GM19438 (cell line): ENCODE data around the gene GASK1A.

Source experiments
- ATAC-seq: cut with Tn5 transposase; IDR thresholded peaks from one replicate; pipeline ENCODE4 v1.9.1; 2021; ENCODE audit warnings: low read depth; ENCODE audit not compliant: unreplicated experiment

The GASK1A gene

DNA sequence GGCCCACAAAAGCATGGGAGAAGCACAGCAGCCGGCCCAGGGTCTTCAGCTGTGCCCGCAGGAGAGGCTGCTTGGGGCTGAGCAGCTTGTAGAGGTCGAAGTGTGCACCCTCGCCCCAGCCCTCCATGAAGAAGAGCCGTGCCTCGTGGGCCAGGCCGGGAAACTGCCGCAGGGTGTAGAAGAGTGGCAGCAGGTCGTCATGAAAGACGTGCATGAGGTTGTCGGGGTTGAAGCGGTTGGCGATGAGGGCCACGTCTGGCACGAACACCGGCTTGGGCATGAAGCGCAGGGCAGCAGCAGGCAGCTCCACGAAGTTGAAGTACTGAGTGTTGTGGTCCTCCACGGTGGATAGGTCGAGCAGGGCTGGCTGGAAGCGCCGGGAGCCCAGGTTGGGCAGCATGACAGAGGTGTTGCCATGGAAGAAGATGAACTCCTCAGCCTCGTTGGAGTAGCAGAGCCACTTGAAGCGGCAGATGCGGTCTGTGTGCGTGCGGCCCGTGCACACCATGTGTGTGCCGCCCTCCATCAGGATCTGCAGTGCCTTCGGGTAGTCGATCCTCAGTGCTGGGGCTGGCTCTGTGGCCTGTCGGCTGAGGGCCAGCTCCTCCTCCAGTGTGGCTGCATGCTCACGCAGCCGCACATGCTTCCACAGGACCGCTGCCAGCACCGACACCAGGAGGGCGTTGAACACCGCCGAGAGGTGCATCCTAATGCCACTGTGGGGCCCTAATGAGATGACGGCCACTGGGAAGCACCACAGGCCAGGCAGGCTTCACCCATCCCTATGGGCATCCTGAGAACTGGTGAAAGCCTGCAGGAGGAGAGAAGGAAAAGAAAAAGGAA is 101.8 kb downstream of the GASK1A start:
- ATAC-seq, result no peak

DNA sequence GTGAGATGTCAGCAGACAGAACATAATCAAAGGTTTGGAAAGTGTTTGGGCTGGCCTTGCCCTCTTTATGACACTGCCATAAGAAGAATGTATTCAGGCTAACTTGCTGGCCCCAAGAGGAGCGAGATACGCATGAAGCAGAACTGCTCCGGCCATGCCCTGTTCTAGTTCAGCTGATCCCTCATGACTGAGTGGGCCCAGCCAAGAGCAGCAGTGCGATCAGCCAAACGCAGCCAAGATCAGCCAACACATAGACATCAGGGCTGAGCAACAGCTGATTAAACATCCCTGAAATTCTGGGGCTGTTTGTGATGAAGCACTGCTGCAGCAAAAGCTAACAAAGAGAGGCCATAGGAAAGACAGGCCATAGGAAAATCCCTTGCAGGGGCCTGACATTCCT is 102.7 kb downstream of the GASK1A start:
- no peak for ATAC-seq

DNA sequence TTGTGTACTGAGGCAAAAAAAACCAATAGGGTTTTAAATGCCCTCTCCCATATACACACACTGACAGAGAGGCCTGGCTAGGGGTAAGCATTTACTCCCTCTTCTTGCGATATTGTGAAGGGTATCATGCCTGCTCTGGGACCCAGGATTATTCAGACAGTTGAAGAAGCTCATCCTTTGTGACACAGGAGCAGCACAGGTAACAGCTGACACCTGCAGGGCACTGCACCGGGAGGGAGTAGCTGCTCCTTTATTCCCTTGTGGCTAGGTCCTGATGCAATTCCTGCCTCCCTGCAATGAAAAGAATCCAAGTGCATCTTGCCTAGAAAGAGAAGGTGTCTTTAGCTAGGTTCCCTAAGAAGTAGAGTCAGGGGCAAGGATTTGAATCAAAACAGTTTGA is 103.3 kb downstream of the GASK1A start:
- ATAC-seq, result no peak

DNA sequence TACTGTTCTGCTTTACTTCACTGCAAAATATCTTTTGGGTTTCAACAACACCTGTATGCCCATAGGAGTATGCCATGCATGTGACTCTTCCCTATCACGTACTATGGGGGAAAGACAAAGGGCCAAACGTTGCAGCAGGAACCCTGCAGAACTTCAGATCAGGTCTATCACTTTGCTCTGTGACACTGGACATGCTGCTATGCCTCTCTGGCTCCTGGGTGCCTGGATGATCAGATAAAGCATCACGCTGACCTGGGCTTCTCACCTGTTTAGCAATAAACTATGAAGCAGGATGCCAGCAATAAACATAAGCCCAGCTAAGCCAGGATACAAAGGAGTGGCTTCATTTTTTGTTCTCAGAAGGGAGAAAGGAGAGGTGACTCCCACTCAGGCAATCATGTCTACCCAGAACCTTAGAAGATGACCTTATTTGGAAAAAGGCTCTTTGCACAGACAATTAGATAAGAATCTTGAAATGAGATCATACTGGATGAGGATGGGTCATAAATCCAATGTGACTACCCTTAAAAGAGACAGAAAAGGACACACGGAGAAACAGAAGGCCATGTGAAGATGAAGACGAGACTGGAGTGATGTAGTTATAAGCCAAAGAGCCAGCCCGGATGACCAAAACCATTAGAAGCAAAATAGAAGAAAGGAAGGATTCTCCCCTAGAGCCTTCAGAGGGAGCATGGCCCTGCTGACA is 107.5 kb downstream of the GASK1A start:
- ATAC-seq, result no peak

DNA sequence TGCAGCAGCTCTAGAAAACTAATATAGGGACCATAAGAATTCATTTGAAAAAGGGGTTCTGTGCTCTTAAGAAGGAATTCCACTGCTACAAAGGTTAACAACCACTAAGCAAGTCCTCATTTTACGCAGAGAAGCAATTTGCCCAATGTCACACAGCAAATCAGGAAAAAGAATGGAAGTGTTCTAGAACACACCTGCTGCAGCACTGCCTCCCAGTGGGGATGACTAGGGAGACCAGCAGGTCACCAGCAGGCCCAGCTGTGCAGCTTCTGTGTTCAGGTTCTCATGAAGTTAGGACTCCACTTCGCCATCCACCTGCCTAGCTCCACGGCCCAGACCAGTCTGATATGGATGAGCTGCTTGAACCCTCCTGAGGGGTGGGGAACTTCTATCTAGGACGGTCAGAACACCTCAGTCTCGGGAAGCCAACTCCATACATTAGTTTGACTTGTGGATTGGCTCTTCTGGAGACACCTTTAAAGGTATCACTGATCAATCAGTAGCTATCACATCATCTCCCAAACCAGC is 108.2 kb downstream of the GASK1A start:
- ATAC-seq, result no peak

DNA sequence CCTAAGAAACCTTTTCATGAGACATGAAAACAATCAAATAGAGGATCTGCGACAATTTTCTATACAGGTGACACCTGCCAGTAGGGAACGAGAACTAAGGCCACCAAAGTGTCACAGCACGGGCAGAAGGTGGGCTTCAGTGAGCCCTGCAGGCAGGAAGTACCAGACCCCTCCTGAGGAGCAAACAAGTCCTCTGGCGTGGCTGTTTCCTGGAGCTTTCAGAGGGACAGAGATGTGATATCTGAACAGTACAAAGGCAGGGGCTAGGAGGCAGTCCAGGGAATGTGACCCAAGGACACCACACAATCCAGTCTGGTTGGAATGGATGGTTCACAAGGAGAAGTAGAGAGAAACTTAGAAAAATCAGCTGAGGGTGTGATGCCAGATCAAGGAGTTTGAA is 110.0 kb downstream of the GASK1A start:
- no peak for ATAC-seq

DNA sequence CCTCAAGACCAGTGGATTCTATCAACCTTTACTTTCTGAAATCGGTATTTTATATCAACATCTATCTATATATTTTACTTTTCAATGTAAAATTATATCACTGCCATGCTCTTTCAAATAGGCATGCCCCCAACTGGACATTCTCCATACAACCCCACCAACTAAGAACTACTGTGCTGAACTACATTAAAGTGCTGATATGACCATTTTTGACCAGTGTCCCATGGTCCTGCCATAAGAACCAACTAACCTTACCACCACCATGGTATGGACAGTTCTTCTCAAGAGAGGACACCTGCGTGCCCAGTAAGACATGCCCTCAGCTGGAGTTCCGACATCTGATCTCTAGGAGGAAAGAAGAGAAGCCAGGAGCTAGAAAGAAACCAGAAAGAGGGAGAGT is 111.1 kb downstream of the GASK1A start:
- ATAC-seq, result no peak

DNA sequence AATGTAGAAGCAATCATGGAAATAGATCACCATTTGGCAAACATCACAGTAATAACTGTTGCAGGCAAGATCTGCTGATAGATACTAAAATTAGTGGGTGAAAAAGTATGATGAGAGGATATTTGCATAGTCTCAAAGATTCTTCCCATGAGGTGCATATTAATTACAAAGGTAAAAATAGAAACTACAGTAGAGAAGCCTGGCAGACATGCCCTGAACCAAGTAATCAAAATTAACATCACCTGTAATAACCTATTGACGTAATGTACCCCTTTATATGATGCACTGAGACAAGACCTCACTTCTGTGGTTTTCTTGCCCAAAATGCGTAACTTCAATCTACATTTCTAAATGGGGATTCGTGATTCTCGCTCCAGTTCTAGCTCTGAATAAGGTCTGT is 112.4 kb downstream of the GASK1A start:
- no peak for ATAC-seq

DNA sequence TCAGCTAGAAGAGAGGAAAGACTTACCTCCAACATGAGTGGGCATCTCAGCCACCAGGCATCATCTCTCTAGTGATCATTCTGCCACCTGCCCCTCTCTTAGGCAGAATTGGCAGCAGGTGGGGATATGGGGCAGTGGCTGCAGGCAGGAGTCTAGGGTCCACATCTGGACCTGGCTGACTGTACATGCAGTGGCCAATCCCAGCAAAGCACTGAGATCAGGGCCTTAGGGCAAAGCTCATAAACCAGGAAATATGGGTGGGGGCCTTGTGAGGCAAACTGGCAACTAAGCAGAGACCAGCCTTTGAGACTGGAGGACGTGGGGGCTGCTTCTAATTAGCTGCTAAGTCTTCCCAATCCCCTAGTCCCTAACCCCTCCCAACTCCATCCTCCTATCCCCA is 113.9 kb downstream of the GASK1A start:
- ATAC-seq, result no peak

DNA sequence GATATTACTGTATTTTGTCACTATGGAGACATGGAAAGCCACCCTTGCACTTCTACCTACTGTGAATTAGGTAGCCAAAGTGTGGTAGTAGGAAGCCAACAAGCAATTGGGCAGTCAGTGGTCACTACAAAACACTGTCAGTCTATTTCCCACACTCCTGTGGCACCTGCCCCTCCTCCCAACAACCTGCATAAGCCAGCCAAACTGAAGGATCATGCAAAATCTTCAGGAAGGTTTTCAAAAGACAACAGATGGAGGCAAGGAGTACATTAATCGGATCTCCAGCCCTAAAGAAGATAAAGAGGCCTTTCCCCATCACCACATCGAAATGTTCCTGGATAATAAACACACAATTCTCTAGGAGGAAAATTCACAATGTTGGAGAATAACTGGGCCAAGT is 114.9 kb downstream of the GASK1A start:
- ATAC-seq, result no peak

DNA sequence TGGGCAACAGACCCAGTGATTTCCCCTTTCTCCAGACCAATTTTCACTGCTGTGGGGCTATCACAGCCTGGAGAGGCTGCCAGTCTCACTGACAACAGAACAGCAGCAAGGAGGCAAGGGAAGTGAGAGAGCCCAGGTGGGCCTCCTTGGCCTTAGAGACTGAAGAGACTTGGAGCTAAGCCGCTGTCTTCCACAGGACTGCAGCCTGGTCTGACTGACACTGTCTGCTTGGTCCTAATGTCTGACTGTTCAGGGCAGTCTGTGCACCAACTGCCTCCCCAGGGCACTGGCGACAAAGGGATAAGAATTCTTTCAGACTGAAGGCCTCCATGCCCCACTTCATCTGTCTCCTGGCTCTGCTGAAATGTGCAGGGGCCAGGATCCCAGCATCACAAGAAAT is 115.3 kb downstream of the GASK1A start:
- ATAC-seq, result no peak

DNA sequence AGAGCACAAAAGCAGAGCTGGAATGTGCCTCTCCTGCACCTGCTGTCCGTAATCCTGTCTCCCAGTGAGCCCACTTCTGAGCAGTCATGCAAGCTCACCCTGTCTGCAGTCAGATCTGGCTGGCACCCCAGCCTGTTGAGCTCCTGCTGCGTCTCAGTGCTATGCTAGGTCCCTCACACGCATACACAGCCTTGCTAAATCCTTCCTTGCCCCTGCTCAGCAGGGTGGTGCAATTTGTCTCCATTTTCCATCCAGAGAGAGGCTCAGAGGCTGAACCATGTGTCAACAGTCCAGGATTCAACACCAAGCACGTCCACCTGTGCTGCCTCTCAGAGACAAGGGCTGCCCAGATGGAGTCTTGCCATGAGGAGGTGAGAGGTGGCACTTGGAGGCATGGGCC is 115.7 kb downstream of the GASK1A start:
- ATAC-seq, result no peak

DNA sequence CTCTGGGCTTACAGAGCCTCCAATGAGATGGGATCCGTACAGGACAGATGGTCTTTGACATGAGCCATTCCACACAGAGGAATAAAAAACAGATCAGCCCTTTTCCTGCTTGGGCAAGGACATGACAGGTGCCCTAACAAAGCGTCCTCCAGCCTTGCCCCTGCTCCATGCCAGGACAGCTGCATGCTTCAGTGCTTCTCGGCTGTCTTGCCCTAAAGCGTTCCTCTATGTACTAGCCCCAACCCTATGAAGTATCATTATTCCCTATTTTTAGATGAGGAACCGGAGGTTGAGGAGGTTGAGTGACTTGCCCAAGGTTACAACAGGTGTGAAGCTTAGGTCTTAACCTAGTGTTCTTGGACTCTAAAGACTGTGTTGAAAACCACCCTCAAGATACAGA is 116.3 kb downstream of the GASK1A start:
- ATAC-seq, result no peak

DNA sequence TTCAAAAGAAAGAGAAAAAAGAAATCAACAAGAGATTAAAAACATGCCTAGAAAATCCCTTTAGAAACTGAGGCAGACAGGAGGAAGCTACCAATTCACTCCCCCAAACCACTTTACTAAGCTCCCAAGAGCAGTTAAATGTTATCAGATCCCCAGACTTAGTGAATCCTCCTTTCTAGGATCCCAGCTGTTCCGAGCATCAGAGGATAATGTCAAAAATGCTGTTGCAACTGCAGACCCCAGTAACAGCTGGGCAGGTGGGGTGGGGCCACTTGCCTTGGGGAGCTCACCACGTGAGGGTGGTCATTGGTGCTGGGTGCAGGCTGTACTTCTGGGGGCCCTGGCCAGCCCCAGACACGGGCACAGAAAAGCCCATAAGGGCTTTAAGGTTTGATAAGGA is 117.7 kb downstream of the GASK1A start:
- no peak for ATAC-seq

DNA sequence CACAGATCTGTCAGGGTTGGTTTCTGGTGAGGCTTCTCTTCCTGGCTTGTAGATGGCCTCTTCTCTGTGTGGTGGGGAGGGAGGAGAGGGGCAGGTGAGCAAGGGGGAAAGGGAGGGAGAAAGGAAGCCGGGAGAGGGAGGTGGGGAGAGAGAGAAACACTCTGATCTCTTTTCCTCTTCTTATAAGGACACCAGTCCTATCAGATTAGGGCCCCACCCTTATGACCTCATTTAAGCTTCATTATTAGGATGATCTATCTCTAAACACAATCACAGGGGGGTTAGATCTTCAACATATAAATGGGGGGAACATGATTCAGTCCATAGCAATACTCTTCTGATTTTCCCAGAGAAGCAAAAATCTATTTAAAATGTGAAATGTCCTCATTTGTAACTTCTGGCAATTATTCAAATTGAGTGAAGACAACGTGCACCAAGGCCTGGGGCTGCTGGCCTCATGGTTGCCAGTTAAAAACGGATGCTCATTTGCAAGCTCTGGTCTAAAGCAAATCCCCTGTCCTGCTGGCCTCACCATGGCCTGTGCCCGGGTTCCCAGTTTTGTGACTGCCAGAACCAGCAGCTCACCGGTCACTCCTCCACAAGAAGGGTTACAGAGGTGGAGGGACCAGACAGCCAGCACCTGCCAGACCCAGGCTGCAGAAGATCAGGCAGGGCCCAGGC is 118.4 kb downstream of the GASK1A start:
- ATAC-seq, result no peak

DNA sequence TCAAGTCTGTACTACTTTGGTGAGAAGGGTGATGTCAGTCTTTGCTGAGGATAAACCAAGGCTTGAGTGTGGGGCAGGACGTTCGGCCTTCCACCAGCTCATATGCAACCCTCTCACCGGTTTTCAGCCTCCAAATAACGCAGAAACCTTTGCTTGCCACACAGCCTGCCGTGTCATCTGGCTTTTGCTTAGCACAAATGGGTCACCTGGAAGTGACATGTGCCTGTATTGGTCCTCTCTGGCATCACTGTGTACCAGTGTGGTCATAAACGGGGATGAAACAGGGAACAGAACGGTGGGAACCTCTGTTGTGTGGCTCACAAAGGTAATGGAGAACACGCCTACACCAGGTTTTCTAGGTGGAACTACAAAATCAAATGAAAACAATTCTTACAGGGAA is 119.7 kb downstream of the GASK1A start:
- no peak for ATAC-seq

DNA sequence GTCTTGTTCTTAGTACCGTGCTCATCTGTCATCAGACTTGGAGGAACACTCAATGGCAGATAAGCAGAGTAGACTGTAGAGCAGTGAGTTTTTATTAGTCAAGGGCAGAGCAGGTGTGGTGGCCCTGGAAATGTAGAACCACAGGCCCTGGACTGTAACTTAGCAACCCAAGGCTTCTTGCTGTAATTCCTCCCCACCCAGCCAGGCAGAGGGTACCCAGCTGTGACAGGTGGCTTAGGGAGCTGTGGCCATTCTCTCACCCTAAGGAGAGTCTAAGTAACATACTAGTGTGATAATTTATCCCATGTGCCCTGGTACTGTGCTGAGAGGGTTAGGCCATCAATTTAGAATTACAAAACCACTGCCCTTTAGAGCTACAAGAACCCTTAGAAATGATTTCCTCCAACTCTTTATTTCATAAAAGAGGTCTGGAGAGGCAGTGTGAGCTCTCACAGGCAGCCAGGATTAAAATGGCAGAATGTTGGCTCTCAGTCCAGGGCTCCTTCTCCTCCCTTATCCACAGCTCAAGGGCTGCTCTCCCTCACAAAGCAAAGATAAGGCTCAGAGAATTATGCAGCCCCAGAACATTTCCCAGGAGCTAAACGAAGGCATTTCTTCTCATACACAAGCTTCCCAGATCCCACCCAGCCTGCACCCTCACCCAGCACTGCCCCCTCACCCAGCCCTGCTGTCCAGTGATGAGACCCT is 123.8 kb downstream of the GASK1A start:
- no peak for ATAC-seq

DNA sequence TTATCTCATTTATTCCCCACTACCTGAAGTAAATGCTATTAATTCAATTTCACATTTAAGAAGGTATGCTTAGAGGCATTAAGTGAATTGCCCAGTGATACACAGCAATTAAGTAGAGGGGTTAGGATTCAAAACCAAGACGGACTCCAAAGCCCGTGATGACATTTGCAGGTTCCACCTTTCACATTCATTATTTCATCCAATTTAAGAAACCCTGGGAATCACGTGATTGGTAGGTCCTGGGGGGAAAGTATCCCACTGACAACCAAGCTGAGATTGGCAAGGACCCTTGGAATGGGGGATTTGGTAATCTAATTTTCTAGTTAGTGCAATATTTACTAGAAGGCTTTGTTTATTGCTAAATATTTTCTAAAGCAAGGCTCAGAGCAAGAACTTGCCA is 124.9 kb downstream of the GASK1A start:
- ATAC-seq, result no peak

DNA sequence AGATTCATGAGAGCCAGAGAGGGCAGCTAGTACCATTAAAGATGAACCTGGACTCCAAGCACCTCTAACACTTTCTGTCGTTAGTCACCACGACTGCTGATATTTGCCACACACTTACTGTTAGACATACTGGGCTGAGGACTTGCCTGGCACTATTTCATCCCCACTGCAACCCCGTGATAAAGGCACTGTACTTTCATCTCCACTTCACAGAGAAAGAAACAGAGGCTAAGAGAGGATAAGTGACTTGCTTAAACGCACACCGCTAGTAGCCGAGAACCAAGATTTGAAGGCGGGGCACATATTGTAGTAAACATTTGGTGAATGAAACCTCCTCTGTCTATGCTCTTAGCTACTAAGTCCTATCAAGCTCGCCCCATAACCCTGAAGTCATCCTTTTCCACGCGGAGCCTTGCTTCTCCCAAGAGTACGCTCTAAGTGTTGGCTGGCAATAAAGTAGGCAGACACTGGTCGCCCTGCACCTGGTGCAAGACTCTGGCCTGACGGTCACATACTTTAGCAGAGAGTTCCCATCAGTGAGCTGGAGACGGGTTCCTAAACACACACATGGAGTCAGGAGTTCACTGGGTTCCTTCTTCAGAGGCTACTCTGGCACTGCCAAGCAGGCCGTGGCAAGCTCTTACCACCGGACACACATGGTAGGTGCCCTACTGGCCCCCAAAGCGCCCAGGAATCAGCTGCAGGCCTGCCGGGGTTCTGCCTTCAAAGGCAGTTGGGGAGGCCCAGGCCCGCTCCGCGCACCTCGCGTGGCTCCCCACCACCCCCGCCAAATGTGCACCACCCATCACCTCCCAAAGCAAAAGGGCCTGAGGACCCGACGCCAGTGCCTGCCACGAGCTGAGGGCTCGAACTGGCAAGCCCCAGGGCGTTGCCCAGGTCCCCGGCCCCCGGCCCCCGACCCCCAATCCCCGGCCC is 125.8 kb downstream of the GASK1A start:
- no peak for ATAC-seq
